GM10248 (cell line): ENCODE results near the gene ANKHD1.
"Not testable (repeated sequence)": the region's sequence is repeated elsewhere in the genome, so short reads cannot be mapped to it uniquely, and the experiment has no call there.

ENCODE experiments used
- CTCF ChIA-PET: fragments of 300-600 bp; sonication (Branson Sonifier 250); formaldehyde crosslinking; extraction: SDS; loops from one replicate; lab custom pipeline; 2021; ENCODE audit warnings: antibody characterized with exemption; lab: Yijun Ruan, JAX
- POLR2A ChIA-PET: fragments of 350-650 bp; sonication (Branson Sonifier 250); formaldehyde crosslinking; extraction: SDS; loops from one replicate; lab custom pipeline; 2020; ENCODE audit warnings: antibody characterized with exemption; lab: Yijun Ruan, JAX
- DNase-seq: peaks from one replicate; pipeline ENCODE4 v3.0.0; 2012; ENCODE audit errors: extremely low spot score
- CTCF ChIP-seq: IDR thresholded peaks from 2 replicates; pipeline ENCODE4 v1.5.1; 2012; ENCODE audit warnings: mild to moderate bottlenecking, low read depth; ENCODE audit errors: extremely low read depth, missing control alignments, control extremely low read depth

ANKHD1 gene

DNA sequence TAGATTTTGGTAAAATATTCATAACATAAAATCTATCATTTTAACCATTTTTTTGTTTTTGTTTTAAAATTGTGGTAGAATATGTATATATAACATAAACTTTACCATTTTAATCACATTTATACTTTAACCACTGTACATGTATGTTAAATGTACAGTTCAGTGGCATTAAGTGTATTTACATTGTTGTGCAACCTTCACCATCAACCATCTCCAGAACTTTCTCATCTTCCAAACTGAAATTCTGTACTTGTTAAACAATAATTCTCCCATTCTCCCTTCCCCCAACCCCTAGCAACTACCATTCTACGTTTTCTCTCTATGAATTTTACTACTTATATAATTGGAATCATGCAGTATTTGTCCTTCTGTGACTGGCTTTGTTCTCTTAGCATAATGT lies 11.6 kb downstream of the ANKHD1 start:
- CTCF ChIA-PET = no interaction called here
- DNase-seq = no peak
- no peak for TF ChIP-seq CTCF
- POLR2A ChIA-PET = no interaction called here

- no peak for TF ChIP-seq CTCF
- DNase-seq = no peak
- ChIA-PET POLR2A (interaction anchor here (0.7 kb wide), 2 partner anchors 52 to 736 kb away, joined by 4 to 9 read pairs; no protein-coding TSS in a partner anchor), CTCF (no interaction called here)
Observed at GRCh38 chr5:140417235-140417634, 15.6 kb downstream of the ANKHD1 start.

DNA sequence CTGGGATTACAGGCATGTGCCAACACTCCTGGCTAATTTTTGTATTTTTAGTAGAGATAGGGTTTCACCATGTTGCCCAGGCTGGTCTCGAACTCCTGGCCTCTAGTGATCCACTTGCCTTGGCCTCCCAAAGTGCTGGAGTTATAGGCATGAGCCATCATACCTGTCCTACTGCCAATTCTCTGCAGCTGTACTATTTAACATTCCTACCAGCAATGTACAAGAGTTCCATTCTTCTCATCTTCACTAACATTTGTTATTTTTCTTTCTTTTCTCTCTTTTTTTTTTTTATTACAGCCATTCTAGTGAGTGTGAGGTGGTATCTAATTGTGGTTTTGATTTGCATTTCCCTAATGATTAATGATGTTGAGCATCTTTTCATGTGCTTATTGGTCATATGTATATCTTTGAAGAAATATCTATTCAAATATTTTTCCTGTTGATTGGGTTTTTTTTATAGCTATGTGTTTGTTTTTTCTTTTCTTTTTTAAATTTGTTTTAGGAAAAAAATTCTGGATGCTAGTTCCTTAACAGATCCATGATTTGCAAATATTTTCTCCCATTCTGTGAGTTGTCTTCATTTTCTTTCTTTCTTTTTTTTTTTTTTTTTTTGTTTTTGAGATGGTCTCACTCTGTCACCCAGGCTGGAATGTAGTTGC lies 17.4 kb downstream of the ANKHD1 start:
- ChIA-PET CTCF (interaction anchor here (1.3 to 1.6 kb wide), 2 partner anchors 9 to 21 kb away, joined by 3 to 5 read pairs; no protein-coding TSS in a partner anchor), POLR2A (interaction anchor here (0.7 kb wide), 2 partner anchors 14 to 18 kb away, joined by 4 to 7 read pairs; no protein-coding TSS in a partner anchor)
- no peak for TF ChIP-seq CTCF
- DNase-seq = no peak

GRCh38 chr5:140420226-140420570 lies 18.6 kb downstream of the ANKHD1 start:
- ChIA-PET POLR2A (interaction anchor here (1.2 kb wide), 1 partner anchor 10 kb away, joined by 6 read pairs; no protein-coding TSS in a partner anchor), CTCF (interaction anchor here (0.7 to 1.1 kb wide), 3 partner anchors 8 to 18 kb away, joined by 3 to 4 read pairs (median 3); no protein-coding TSS in a partner anchor)
- TF ChIP-seq CTCF = no peak

DNA sequence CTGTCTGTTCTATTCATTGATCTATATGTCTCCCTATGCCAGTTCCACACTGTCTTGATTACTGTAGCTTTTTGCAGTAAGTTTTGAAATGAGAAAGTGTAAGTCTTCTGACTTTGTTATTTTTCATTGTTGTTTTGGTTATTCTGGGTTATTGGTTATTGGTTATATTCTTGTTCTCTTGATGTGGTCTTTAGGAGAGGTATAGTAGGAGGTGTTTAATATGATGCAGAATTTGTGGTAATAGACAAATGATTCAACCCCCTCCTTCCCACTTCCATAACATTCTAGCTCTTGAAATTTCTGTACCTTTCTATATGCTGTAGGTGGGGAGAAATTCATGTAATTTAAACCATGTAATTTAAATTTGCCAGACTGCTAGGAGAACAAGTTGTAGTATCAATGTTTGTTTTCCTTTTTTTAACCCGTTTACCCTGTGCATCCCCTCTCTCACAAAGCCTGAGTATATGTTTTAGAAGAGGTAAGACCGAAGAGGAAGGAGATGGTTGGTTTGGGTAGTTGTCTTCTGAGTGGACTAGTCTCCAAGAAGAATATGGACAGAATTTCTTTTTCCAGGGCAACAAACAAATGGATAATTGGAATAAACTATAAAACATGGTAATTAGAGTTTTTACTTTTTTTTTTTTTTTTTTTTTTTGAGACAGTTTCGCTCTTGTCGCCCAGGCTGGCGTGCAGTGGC lies 19.2 kb downstream of the ANKHD1 start:
- CTCF ChIA-PET = interaction anchor here (0.7 to 1.1 kb wide), 3 partner anchors 8 to 18 kb away, joined by 3 to 4 read pairs (median 3); no protein-coding TSS in a partner anchor
- TF ChIP-seq CTCF = no peak
- no peak for DNase-seq
- POLR2A ChIA-PET = interaction anchor here (0.5 to 1.2 kb wide), 2 partner anchors 10 to 36 kb away, joined by 5 to 6 read pairs; no protein-coding TSS in a partner anchor

More at GRCh38 chr5:140420226-140420570, 18.6 kb downstream of the ANKHD1 start:
- DNase-seq = no peak

GRCh38 chr5:140421375-140421774 lies 19.7 kb downstream of the ANKHD1 start:
- DNase-seq, POLR2A ChIA-PET, CTCF ChIA-PET: not testable (repeated sequence)
